ELR (cell line): ENCODE data around the gene ANHX.

Experiments
- DNase-seq: peaks from one replicate; pipeline ENCODE4 v3.0.0-alpha.2; 2015; ENCODE audit warnings: low read depth

Gene ANHX

GRCh38 chr12:133203344-133204263 lies 32.1 kb downstream of the ANHX start:
- DNase-seq, result peak; percentile 34

DNA sequence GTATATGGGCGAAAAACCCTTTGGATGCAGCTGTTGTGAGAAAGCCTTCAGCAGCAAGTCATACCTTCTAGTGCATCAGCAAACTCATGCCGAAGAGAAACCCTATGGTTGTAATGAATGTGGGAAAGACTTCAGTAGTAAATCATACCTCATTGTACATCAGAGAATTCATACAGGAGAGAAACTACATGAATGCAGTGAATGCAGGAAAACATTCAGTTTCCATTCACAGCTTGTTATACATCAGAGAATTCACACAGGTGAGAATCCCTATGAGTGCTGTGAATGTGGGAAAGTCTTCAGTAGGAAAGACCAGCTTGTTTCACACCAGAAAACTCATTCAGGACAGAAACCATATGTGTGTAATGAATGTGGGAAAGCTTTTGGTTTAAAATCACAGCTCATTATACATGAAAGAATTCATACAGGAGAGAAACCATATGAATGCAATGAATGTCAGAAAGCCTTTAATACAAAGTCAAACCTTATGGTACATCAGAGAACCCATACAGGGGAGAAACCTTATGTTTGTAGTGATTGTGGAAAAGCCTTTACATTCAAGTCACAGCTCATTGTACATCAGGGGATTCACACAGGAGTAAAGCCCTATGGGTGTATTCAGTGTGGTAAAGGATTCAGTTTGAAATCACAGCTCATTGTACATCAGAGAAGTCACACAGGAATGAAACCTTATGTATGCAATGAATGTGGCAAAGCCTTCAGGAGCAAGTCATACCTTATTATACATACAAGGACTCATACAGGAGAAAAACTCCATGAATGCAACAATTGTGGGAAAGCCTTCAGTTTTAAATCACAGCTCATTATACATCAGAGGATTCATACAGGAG lies 33.0 kb downstream of the ANHX start:
- DNase-seq, result peak; percentile 13

DNA sequence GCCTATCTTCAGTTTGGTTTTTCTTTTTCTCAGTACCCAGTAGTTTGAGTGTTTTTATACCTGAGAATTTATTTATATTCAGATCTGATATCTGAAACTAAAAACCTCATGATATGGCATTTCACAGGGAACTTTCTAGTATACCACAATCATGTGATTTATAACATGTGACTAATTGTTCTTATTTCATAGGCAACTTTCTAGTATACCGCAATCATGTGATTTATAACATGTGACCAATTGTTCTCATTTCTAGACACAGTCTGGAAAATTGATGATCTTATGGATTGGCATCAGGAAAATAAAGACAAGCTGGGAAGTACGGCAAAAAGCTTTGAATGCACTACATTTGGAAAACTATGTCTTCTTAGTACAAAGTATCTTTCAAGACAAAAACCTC lies 33.8 kb downstream of the ANHX start:
- DNase-seq, result no peak

DNA sequence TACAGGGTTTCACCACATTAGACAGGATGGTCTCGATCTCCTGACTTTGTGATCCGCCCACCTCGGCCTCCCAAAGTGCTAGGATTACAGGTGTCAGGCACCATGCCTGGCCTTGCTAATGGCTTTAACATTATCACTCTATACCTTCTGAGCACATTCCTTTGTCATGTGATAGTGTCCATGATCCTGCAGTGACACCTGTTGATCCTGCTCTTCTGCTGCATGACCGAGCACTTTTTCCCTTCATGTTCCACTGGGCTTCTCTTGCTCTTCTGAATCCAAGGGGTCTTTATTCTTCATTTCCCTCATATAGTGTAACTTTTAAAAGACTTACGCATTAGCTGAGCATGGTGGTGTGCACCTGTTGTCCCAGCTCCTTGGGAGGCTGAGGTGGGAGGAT lies 42.8 kb downstream of the ANHX start:
- DNase-seq, result no peak

GRCh38 chr12:133190176-133190575 lies 45.5 kb downstream of the ANHX start:
- no peak for DNase-seq

- DNase-seq, result peak; percentile 95
These were observed 54.3 kb downstream of the ANHX start, which contains the start of gene ZNF268 for GRCh38 chr12:133181238-133181959. TSS of gene ZNF268 (plus strand) at chr12:133181495. CDS start at chr12:133181998, 503 bp downstream.

- DNase-seq, result no peak
These were observed 55.0 kb downstream of the ANHX start for GRCh38 chr12:133180669-133181068.

DNA sequence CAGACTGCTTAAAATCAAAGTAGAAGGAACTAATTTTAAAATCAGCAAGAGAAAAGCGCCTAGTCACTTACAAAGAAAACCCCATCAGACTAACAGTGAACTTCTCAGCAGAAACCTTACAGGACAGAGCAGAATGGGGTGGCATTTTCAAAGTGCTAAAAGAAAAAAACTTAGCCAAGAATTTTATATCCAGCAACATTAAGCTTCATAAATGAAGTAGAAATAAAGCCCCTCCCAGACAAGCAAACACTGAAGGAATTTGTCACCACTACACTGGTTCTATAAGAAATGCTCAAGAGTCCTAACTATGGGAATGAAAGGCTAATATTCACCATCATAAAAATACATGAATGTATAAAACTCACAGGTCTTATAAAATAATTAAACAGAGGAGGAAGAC lies 60.8 kb downstream of the ANHX start:
- no peak for DNase-seq

DNA sequence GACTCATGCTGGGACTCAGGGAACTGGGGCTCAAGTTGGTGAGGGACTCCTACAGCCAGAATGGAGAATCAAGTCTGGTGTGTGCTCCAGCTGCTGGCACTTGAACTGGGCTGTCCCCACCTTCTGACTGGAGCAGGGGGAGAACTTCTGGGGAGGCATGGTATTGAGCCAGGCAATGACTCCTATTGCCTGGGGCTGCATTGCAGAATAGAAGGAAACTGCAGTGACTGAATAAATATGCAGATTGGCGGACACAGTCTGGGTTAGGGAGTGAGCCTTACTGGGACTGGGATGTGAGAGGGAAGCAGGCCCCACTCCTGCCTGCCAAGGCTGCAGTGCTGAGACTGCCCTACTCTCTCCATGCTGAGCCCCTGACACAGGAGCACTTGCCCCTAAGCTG lies 63.2 kb downstream of the ANHX start:
- DNase-seq, result no peak
